SK-N-SH treated with all-trans-retinoic acid at 6 μM for 48 hours (cell line): Measurements from ENCODE around the gene PACSIN2.

Experiments
- GLIS3 ChIP-seq: fragments of 250-450 bp; sonication (Bioruptor Pico); IDR thresholded peaks from 2 replicates; pipeline ENCODE4 v1.5.0; 2020; ENCODE audit warnings: mild to moderate bottlenecking, moderate library complexity
- SNAI2 ChIP-seq: fragments of 250-450 bp; sonication (Bioruptor Pico); IDR thresholded peaks from 2 replicates; pipeline ENCODE4 v1.5.0; 2020; ENCODE audit warnings: mild to moderate bottlenecking, moderate library complexity
- TCF4 ChIP-seq: fragments of 250-450 bp; sonication (Bioruptor Pico); IDR thresholded peaks from 2 replicates; pipeline ENCODE4 v1.8.0; 2021; ENCODE audit warnings: mild to moderate bottlenecking, moderate library complexity, borderline replicate concordance
- ZC3H10 ChIP-seq: fragments of 250-450 bp; sonication (Bioruptor Pico); IDR thresholded peaks from 2 replicates; pipeline ENCODE4 v1.5.1; 2021; ENCODE audit warnings: mild to moderate bottlenecking, moderate library complexity
- ZFP3 ChIP-seq: fragments of 250-450 bp; sonication (Bioruptor Pico); IDR thresholded peaks from 2 replicates; pipeline ENCODE4 v1.5.0; 2020; ENCODE audit warnings: mild to moderate bottlenecking, moderate library complexity
- ZFP30 ChIP-seq: fragments of 450-650 bp; formaldehyde crosslinking; IDR thresholded peaks from 2 replicates; pipeline ENCODE4 v1.5.0; 2022; ENCODE audit warnings: mild to moderate bottlenecking, moderate library complexity
- ZNF565 ChIP-seq: fragments of 450-650 bp; formaldehyde crosslinking; conservative IDR thresholded peaks from 2 replicates; pipeline ENCODE4 v1.5.0; 2020; ENCODE audit warnings: low read depth, mild to moderate bottlenecking, moderate library complexity
- TF ChIP-seq, protein P1 (sequence below): fragments of 250-450 bp; sonication (Bioruptor Pico); IDR thresholded peaks from 2 replicates; pipeline ENCODE4 v1.8.0; 2020; ENCODE audit warnings: mild to moderate bottlenecking, moderate library complexity, borderline replicate concordance
- TF ChIP-seq, protein P2 (sequence below): fragments of 250-450 bp; sonication (Bioruptor Pico); IDR thresholded peaks from 2 replicates; pipeline ENCODE4 v1.8.0; 2021; ENCODE audit warnings: low read depth, mild to moderate bottlenecking, moderate library complexity, borderline replicate concordance
- TF ChIP-seq, protein P3 (sequence below): fragments of 250-450 bp; sonication (Bioruptor Pico); IDR thresholded peaks from 2 replicates; pipeline ENCODE4 v1.5.1; 2021; ENCODE audit warnings: mild to moderate bottlenecking, moderate library complexity
- TF ChIP-seq, protein P4 (sequence below): fragments of 250-450 bp; sonication (Bioruptor Pico); IDR thresholded peaks from 2 replicates; pipeline ENCODE4 v1.5.0; 2020; ENCODE audit warnings: mild to moderate bottlenecking, moderate library complexity

DNA sequence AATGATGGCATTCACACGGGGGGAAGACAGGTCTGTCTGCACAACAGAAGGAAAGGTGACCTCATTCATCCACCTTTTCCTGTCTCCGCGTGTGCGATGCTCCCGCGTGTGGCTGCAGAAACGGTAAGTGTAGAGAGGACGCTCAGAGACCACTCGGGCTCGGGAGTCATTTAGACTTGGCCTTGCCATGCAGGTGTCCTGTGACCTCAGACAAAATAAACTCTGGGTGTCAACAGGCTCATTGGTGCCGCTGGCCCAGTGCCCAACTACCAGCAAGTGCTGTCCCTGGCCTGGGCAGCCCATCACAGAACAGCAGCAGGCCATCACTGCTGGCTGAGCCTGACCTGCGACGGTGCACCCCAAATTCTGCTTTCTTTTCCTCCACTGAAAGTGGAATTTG is 109.7 kb downstream of the PACSIN2 start:
- TF ChIP-seq, protein P1, sequence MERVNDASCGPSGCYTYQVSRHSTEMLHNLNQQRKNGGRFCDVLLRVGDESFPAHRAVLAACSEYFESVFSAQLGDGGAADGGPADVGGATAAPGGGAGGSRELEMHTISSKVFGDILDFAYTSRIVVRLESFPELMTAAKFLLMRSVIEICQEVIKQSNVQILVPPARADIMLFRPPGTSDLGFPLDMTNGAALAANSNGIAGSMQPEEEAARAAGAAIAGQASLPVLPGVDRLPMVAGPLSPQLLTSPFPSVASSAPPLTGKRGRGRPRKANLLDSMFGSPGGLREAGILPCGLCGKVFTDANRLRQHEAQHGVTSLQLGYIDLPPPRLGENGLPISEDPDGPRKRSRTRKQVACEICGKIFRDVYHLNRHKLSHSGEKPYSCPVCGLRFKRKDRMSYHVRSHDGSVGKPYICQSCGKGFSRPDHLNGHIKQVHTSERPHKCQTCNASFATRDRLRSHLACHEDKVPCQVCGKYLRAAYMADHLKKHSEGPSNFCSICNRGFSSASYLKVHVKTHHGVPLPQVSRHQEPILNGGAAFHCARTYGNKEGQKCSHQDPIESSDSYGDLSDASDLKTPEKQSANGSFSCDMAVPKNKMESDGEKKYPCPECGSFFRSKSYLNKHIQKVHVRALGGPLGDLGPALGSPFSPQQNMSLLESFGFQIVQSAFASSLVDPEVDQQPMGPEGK (CRISPR knock-in tag), result no peak
- no peak for TF ChIP-seq SNAI2 (CRISPR knock-in tag)
- TF ChIP-seq, protein P2, sequence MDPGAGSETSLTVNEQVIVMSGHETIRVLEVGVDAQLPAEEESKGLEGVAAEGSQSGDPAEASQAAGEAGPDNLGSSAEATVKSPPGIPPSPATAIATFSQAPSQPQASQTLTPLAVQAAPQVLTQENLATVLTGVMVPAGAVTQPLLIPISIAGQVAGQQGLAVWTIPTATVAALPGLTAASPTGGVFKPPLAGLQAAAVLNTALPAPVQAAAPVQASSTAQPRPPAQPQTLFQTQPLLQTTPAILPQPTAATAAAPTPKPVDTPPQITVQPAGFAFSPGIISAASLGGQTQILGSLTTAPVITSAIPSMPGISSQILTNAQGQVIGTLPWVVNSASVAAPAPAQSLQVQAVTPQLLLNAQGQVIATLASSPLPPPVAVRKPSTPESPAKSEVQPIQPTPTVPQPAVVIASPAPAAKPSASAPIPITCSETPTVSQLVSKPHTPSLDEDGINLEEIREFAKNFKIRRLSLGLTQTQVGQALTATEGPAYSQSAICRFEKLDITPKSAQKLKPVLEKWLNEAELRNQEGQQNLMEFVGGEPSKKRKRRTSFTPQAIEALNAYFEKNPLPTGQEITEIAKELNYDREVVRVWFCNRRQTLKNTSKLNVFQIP, result no peak
- no peak for TF ChIP-seq ZFP30 (CRISPR knock-in tag)
- TF ChIP-seq TCF4 (CRISPR knock-in tag), result no peak
- TF ChIP-seq ZC3H10 (CRISPR knock-in tag), result no peak
- TF ChIP-seq, protein P3, sequence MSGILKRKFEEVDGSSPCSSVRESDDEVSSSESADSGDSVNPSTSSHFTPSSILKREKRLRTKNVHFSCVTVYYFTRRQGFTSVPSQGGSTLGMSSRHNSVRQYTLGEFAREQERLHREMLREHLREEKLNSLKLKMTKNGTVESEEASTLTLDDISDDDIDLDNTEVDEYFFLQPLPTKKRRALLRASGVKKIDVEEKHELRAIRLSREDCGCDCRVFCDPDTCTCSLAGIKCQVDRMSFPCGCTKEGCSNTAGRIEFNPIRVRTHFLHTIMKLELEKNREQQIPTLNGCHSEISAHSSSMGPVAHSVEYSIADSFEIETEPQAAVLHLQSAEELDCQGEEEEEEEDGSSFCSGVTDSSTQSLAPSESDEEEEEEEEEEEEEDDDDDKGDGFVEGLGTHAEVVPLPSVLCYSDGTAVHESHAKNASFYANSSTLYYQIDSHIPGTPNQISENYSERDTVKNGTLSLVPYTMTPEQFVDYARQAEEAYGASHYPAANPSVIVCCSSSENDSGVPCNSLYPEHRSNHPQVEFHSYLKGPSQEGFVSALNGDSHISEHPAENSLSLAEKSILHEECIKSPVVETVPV, result no peak
- TF ChIP-seq, protein P4, sequence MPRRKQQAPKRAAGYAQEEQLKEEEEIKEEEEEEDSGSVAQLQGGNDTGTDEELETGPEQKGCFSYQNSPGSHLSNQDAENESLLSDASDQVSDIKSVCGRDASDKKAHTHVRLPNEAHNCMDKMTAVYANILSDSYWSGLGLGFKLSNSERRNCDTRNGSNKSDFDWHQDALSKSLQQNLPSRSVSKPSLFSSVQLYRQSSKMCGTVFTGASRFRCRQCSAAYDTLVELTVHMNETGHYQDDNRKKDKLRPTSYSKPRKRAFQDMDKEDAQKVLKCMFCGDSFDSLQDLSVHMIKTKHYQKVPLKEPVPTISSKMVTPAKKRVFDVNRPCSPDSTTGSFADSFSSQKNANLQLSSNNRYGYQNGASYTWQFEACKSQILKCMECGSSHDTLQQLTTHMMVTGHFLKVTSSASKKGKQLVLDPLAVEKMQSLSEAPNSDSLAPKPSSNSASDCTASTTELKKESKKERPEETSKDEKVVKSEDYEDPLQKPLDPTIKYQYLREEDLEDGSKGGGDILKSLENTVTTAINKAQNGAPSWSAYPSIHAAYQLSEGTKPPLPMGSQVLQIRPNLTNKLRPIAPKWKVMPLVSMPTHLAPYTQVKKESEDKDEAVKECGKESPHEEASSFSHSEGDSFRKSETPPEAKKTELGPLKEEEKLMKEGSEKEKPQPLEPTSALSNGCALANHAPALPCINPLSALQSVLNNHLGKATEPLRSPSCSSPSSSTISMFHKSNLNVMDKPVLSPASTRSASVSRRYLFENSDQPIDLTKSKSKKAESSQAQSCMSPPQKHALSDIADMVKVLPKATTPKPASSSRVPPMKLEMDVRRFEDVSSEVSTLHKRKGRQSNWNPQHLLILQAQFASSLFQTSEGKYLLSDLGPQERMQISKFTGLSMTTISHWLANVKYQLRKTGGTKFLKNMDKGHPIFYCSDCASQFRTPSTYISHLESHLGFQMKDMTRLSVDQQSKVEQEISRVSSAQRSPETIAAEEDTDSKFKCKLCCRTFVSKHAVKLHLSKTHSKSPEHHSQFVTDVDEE (CRISPR knock-in tag), result no peak
- TF ChIP-seq ZFP3, result no peak
- TF ChIP-seq ZNF565 (CRISPR knock-in tag), result no peak
- no peak for TF ChIP-seq GLIS3 (CRISPR knock-in tag)
